ENCODE data around the gene RPTOR.
"Not testable (repeated sequence)": the region's sequence is repeated elsewhere in the genome, so short reads cannot be mapped to it uniquely, and the experiment has no call there.

Gene RPTOR

GRCh38 chr17:80513201-80513600, 31.4 kb upstream of the RPTOR start:
- DNase-seq (ENCODE audit: low spot score): no peak

- no peak for DNase-seq (ENCODE audit: low spot score)
Measured at GRCh38 chr17:80513892-80514291, 30.7 kb upstream of the RPTOR start.

GRCh38 chr17:80516171-80516932, 28.3 kb upstream of the RPTOR start:
- no peak for DNase-seq (ENCODE audit: low spot score)

GRCh38 chr17:80517641-80518040, 27.0 kb upstream of the RPTOR start:
- DNase-seq (ENCODE audit: low spot score): no peak

- DNase-seq (ENCODE audit: low spot score): no peak
Measured at GRCh38 chr17:80518392-80518791, 26.2 kb upstream of the RPTOR start.

- DNase-seq (ENCODE audit: low spot score): no peak
Measured at GRCh38 chr17:80519091-80519781, 25.4 kb upstream of the RPTOR start.

GRCh38 chr17:80520810-80521455, 23.7 kb upstream of the RPTOR start:
- no peak for DNase-seq (ENCODE audit: low spot score)

GRCh38 chr17:80523054-80523744, 21.4 kb upstream of the RPTOR start:
- no peak for DNase-seq (ENCODE audit: low spot score)

GRCh38 chr17:80523956-80524712, 20.5 kb upstream of the RPTOR start:
- no peak for DNase-seq (ENCODE audit: low spot score)

GRCh38 chr17:80526116-80526910, 18.3 kb upstream of the RPTOR start:
- DNase-seq (ENCODE audit: low spot score): no peak

- DNase-seq (ENCODE audit: low spot score): no peak
Measured at GRCh38 chr17:80527016-80527645, 17.5 kb upstream of the RPTOR start.

GRCh38 chr17:80528536-80528935, 16.1 kb upstream of the RPTOR start:
- DNase-seq (ENCODE audit: low spot score): no peak

GRCh38 chr17:80529104-80529903, 15.3 kb upstream of the RPTOR start:
- DNase-seq (ENCODE audit: low spot score): no peak

GRCh38 chr17:80529904-80530292, 14.7 kb upstream of the RPTOR start:
- no peak for DNase-seq (ENCODE audit: low spot score)

GRCh38 chr17:80531400-80531799, 13.2 kb upstream of the RPTOR start:
- DNase-seq (ENCODE audit: low spot score): no peak

GRCh38 chr17:80537386-80537785, 7.3 kb upstream of the RPTOR start:
- DNase-seq (ENCODE audit: low spot score): not testable (repeated sequence)

GRCh38 chr17:80538484-80538883, 6.2 kb upstream of the RPTOR start:
- no peak for DNase-seq (ENCODE audit: low spot score)

- no peak for DNase-seq (ENCODE audit: low spot score)
Measured at GRCh38 chr17:80539022-80539641, 5.5 kb upstream of the RPTOR start.

- no peak for DNase-seq (ENCODE audit: low spot score)
Measured at GRCh38 chr17:80545499-80545826, 825 bp downstream of the RPTOR start.

Measured in hematopoietic multipotent progenitor cell treated with erythropoietin and hydrocortisone succinate and interleukin-3 and kit ligand, for 15 days (in vitro differentiated cells).